Motor neuron (in vitro differentiated cells): Measurements from ENCODE around the gene CTNND1. TPM values are rescaled to one million over a fixed set of nuclear protein-coding genes. Genes with fewer than 3 reads are reported as not detected.
"Not testable (repeated sequence)": the region's sequence is repeated elsewhere in the genome, so short reads cannot be mapped to it uniquely, and the experiment has no call there.

Experiments
- ATAC-seq, 8 experiments: fragments of 200-7000 bp; cut with Tn5 transposase; replicated peaks in 6 of 8; 2 replicates each; pipeline ENCODE4 v1.8.0; 2021; ENCODE audit warnings: mild to moderate bottlenecking in 8 of 8, moderate library complexity in 8 of 8
- H3K27ac ChIP-seq, 2 donors: fragments of 250-450 bp; sonication (Bioruptor Pico); 2 replicates each; pipeline ENCODE4 v1.9.0; 2021; ENCODE audit warnings: antibody characterized with exemption in 2 of 2, mild to moderate bottlenecking in 2 of 2, moderate library complexity in 1 of 2
- H3K4me1 ChIP-seq, 2 donors: fragments of 250-450 bp; sonication (Bioruptor Pico); replicated peaks in 1 of 2; 2 replicates each; pipeline ENCODE4 v1.6.1; 2021; ENCODE audit warnings: antibody characterized with exemption in 2 of 2, mild to moderate bottlenecking in 2 of 2, moderate library complexity in 1 of 2
- H3K4me3 ChIP-seq, 5 donors: fragments of 250-450 bp; sonication (Bioruptor Pico); 2 replicates each; pipeline ENCODE4 v1.9.0; 2021; ENCODE audit warnings: antibody characterized with exemption in 5 of 5, mild to moderate bottlenecking in 5 of 5, moderate library complexity in 4 of 5
- WGBS, 10 experiments: fragments of 450-650 bp; shearing (Covaris generic); methylation state at CpG; one replicate each; pipeline ENCODE4 v1.0.0; 2022; 5-methylcytosine and 5-hydroxymethylcytosine counted together
- in situ Hi-C, 9 experiments: fragments of 400-800 bp; cut with MboI; loops; one replicate each; pipeline ENCODE4 v1.15.0; 2021; ENCODE audit warnings: low sequenced_read_pairs in 9 of 9, low pct_unique_long_range_greater_than_20kb in 2 of 9; ENCODE audit not compliant: unreplicated experiment in 9 of 9
- total RNA-seq, 8 experiments: library from RNA; unstranded; fragments of 300-600 nt; gene quantifications; 2 replicates each; pipeline versions ENCODE4 v1.2.3 to v1.2.4, GENCODE V29; 2022

Gene CTNND1
- total RNA-seq = 100 to 1,000 TPM in 2 of 8 experiments, 10 to 100 TPM in 6; 59.5 to 166 (median 86.1) TPM

- in situ Hi-C loops = no loop called here
- H3K4me3 ChIP-seq = peak within 1 kb of the TSS; percentile 54 to 82 (median 66)
- peak; percentile 95 to 99 (median 97) for ATAC-seq
- 0 to 27% (median 3%) methylated on average over 2 to 13 of the region's 13 CpGs for WGBS, 10 experiments
- H3K4me1 ChIP-seq = peaks cover 11 to 17% of the 10 kb centered on the region in 2 donors
- H3K27ac ChIP-seq = peak within 1 kb of the TSS; percentile 90
Observed at GRCh38 chr11:57761301-57762234, at the start of gene CTNND1. TSS of gene CTNND1 (plus strand) at chr11:57761802. CDS start at chr11:57791479, 29,677 bp downstream.

- WGBS, 10 experiments = 0 to 8% (median 1%) methylated on average over 2 to 50 of the region's 53 CpGs
- peak within 1 kb of the TSS; percentile 97 to 98 for H3K27ac ChIP-seq
- peak; percentile 87 to 94 (median 92) for ATAC-seq
- peak within 1 kb of the TSS; percentile 91 to 99 (median 96) for H3K4me3 ChIP-seq
- peaks cover 13 to 20% of the 10 kb centered on the region in 2 donors for H3K4me1 ChIP-seq
- in situ Hi-C loops = no loop called here
Observed at GRCh38 chr11:57712256-57713150, 49.1 kb upstream of the CTNND1 start, which contains the start of gene TMX2. TSS of gene TMX2 (plus strand) at chr11:57712593. CDS start at chr11:57712619, 26 bp downstream.

- in situ Hi-C loops = no loop called here
- Histone ChIP-seq H3K27ac (no peak overlapping the region), H3K4me1 (peaks cover 13 to 20% of the 10 kb centered on the region in 2 donors), H3K4me3 (peak overlapping the region; percentile 91 to 98 (median 95))
- no peak for ATAC-seq
- WGBS, 10 experiments = 68 to 100% (median 95%) methylated on average over 1 to 2 of the region's 2 CpGs; no CpG with 5 or more reads in 4 of the 10 experiments
Observed at GRCh38 chr11:57713835-57714234, 47.8 kb upstream of the CTNND1 start.

GRCh38 chr11:57716726-57717125, 44.9 kb upstream of the CTNND1 start:
- H3K4me1 ChIP-seq = peaks cover 7 to 13% of the 10 kb centered on the region in 2 donors
- in situ Hi-C loops, H3K4me3 ChIP-seq, ATAC-seq, H3K27ac ChIP-seq: not testable (repeated sequence)
- no CpG with 5 or more reads among the region's 34 CpGs for WGBS, 10 experiments

- H3K4me3 ChIP-seq = no peak overlapping the region
- H3K4me1 ChIP-seq = no peaks in the 10 kb centered on the region
- in situ Hi-C loops = no loop called here
- no peak overlapping the region for H3K27ac ChIP-seq
- no peak for ATAC-seq
- 80 to 100% (median 87%) methylated on average over 1 to 2 of the region's 2 CpGs; no CpG with 5 or more reads in 1 of the 10 experiments for WGBS, 10 experiments
Observed at GRCh38 chr11:57727185-57727584, 34.4 kb upstream of the CTNND1 start.

GRCh38 chr11:57728829-57729228, 32.8 kb upstream of the CTNND1 start:
- ATAC-seq = no peak
- 40 to 84% (median 67%) methylated on average over 1 to 7 of the region's 7 CpGs; no CpG with 5 or more reads in 2 of the 10 experiments for WGBS, 10 experiments
- in situ Hi-C loops = no loop called here
- H3K4me1 ChIP-seq = no peaks in the 10 kb centered on the region
- no peak overlapping the region for H3K27ac ChIP-seq
- H3K4me3 ChIP-seq = no peak overlapping the region

GRCh38 chr11:57729479-57729878, 32.1 kb upstream of the CTNND1 start:
- Histone ChIP-seq H3K4me1 (no peaks in the 10 kb centered on the region), H3K27ac (no peak overlapping the region), H3K4me3 (no peak overlapping the region)
- WGBS, 10 experiments = 57 to 100% (median 91%) methylated on average over 1 to 7 of the region's 7 CpGs
- no peak for ATAC-seq
- in situ Hi-C loops = no loop called here

GRCh38 chr11:57732661-57733060, 28.9 kb upstream of the CTNND1 start:
- 71 to 100% (median 83%) methylated on average over 1 of the region's 1 CpG; no CpG with 5 or more reads in 5 of the 10 experiments for WGBS, 10 experiments
- Histone ChIP-seq H3K4me3 (no peak overlapping the region), H3K27ac (no peak overlapping the region), H3K4me1 (no peaks in the 10 kb centered on the region)
- ATAC-seq = no peak
- in situ Hi-C loops = no loop called here

GRCh38 chr11:57735619-57736298, 25.8 kb upstream of the CTNND1 start:
- peaks cover 4 to 5% of the 10 kb centered on the region in 2 donors for H3K4me1 ChIP-seq
- WGBS, 10 experiments = 0 to 100% (median 59%) methylated on average over 1 to 3 of the region's 3 CpGs; no CpG with 5 or more reads in 3 of the 10 experiments
- ATAC-seq = peak in 3 of 8 experiments; percentile 62 to 95 (median 74)
- no peak overlapping the region for H3K4me3 ChIP-seq
- H3K27ac ChIP-seq = no peak overlapping the region
- in situ Hi-C loops = no loop called here

- ATAC-seq = peak; percentile 90 to 98 (median 96)
- peak within 1 kb of the TSS; percentile 84 to 93 for H3K27ac ChIP-seq
- 0 to 10% (median 0%) methylated on average over 1 to 6 of the region's 75 CpGs; no CpG with 5 or more reads in 4 of the 10 experiments for WGBS, 10 experiments
- in situ Hi-C loops = no loop called here
- peaks cover 10 to 12% of the 10 kb centered on the region in 2 donors for H3K4me1 ChIP-seq
- H3K4me3 ChIP-seq = peak within 1 kb of the TSS; percentile 60 to 86 (median 64)
Observed at GRCh38 chr11:57741132-57742086, 20.2 kb upstream of the CTNND1 start, which contains the start of gene SELENOH. TSS of gene SELENOH (plus strand) at chr11:57741491. CDS start at chr11:57741596, 105 bp downstream.

- in situ Hi-C loops = no loop called here
- no peak for ATAC-seq
- Histone ChIP-seq H3K4me3 (peak overlapping the region; percentile 60 to 86 (median 64)), H3K4me1 (peaks cover 10 to 12% of the 10 kb centered on the region in 2 donors), H3K27ac (peak overlapping the region; percentile 84 to 93)
- WGBS, 10 experiments = 0 to 13% (median 0%) methylated on average over 2 to 4 of the region's 10 CpGs; no CpG with 5 or more reads in 2 of the 10 experiments
Observed at GRCh38 chr11:57742087-57742452, 19.5 kb upstream of the CTNND1 start.
